ENCODE measurements around the gene MUC6. TPM values are rescaled to one million over a fixed set of nuclear protein-coding genes. Genes with fewer than 3 reads are reported as not detected.
A peak's percentile ranks its signal among the peaks of the same experiment; 100 is the strongest.

MUC6 gene
- total RNA-seq, 1 donor from 2014 or later: not detected

DNA sequence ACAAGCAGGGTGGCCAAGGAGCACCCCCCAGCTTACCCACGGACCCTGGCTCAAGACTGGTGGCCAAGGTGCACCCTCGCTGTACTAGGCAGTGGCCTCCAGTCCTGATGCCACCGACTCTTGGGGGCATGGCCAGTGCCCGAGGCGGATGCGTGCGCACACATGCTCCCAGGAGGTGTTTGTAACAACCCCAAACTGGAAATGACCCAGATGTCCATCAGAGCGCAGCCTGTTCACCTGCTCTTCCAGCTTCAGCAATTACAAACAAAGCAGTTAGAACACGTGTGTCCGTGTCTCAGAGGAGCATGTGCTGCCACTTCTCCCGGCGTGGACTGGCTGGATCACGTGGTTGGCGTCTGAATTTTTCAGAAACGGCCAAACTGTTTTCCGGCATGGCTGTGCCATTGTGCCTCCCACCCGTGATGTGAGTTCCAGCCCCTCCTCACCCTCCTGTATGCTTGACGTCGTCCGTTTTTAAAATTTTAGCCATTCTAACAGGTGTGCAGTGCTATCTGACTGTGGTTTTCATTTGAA, 7.1 kb upstream of the MUC6 start:
- TF ChIP-seq, protein P1, sequence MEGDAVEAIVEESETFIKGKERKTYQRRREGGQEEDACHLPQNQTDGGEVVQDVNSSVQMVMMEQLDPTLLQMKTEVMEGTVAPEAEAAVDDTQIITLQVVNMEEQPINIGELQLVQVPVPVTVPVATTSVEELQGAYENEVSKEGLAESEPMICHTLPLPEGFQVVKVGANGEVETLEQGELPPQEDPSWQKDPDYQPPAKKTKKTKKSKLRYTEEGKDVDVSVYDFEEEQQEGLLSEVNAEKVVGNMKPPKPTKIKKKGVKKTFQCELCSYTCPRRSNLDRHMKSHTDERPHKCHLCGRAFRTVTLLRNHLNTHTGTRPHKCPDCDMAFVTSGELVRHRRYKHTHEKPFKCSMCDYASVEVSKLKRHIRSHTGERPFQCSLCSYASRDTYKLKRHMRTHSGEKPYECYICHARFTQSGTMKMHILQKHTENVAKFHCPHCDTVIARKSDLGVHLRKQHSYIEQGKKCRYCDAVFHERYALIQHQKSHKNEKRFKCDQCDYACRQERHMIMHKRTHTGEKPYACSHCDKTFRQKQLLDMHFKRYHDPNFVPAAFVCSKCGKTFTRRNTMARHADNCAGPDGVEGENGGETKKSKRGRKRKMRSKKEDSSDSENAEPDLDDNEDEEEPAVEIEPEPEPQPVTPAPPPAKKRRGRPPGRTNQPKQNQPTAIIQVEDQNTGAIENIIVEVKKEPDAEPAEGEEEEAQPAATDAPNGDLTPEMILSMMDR (IDR thresholded peaks at IDR 0.05): no peak
- peaks cover 5% of the 10 kb centered on the region for H3K9me3 Mint-ChIP-seq (ENCODE audit: low read depth)
- no peaks in the 10 kb centered on the region for H3K4me1 Mint-ChIP-seq (ENCODE audit: low read depth)
- H3K27ac Mint-ChIP-seq (ENCODE audit: unreplicated experiment): no peak overlapping the region
- peaks cover 3% of the 10 kb centered on the region for H3K36me3 Mint-ChIP-seq (ENCODE audit: low read depth)
- no peak overlapping the region for H3K4me3 Mint-ChIP-seq (ENCODE audit: unreplicated experiment)
- DNase-seq (ENCODE audit: low spot score): no peak
- H3K27me3 Mint-ChIP-seq (ENCODE audit: low read depth): peaks cover 29% of the 10 kb centered on the region

DNA sequence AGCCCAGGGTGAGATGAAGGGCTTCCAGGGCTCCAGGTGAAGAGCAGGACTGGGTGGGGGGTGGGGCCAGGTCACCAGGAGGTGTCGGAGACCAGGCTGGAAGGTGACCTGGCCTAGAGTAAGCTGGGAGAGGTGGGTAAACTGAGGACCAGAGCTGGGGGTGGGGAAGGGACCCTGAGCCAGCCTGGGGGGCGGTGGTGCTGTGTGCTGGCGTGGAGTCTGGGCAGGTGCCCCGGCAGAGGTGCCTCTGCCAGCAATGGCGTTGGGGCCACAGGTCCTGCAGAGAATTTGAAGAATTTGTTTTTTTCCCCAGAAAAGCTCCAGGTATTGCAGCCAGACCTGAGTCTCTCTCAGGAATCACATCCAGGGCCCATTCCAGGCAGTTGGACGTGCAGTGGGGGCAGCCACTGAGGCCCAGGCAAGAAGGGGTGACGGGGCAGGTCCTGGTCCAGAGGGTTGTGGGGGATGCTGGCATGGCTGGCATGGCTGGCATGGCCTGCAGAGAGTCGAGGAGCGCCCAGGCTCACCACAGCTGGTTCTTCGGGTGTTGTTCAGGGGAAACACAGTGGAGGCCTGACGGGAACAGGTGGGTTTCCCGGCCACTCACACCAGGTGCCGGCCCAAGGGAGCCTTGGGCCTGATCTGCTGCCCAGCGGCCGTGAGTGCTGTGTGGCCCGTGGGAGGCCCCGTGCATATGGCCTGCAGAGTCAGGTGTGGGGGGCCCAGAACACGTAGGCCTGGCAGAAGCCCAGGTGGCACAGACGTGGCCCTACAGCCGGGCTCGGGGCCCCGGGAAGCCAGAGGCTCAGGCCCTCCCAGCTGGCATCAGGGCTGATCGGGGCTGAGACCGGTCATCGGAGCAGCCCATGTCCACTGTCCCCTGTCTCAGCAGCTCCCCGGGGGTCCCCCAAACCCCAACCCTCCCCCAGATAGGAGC, 6.4 kb upstream of the MUC6 start:
- TF ChIP-seq, protein P1 (IDR thresholded peaks at IDR 0.05): no peak
- H3K9me3 Mint-ChIP-seq (ENCODE audit: low read depth): peaks cover 5% of the 10 kb centered on the region
- peaks cover 23% of the 10 kb centered on the region for H3K27me3 Mint-ChIP-seq (ENCODE audit: low read depth)
- H3K27ac Mint-ChIP-seq (ENCODE audit: unreplicated experiment): no peak overlapping the region
- peak; percentile 50 for DNase-seq (ENCODE audit: low spot score)
- H3K4me1 Mint-ChIP-seq (ENCODE audit: low read depth): no peaks in the 10 kb centered on the region
- peaks cover 3% of the 10 kb centered on the region for H3K36me3 Mint-ChIP-seq (ENCODE audit: low read depth)
- no peak overlapping the region for H3K4me3 Mint-ChIP-seq (ENCODE audit: unreplicated experiment)

DNA sequence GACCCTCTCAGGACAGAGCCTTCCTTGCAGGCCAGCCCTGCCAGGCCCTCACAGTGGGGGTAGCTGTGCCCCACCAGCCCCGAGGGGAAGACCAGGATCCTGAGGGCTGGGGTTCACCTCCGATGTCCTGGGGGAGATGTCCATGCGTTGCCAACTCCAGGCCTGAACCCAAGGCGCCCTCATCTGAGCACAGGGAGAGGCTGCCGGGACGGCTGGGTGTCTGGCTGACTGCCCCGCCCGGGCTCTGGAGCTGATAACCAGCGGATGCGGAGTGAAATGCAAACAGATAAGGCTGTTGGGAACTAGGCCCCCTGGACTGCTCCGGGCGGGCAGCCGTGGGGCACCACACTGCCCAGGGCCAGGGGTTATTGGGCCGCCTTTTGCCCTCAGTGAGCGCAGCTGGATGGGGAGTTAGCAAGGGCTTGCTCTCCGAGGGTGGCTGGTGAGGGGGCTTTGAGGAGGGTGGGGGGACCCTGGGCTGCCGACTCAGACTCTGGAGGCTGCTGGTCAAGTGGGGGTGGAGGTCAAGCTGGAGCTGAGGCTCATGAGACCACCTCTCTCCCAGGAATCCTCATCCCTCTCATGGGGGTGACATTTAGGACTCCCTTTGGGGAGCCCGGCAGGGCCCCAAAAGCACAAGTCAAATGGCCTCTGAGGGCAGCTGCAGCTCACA, 5.6 kb upstream of the MUC6 start:
- H3K27ac Mint-ChIP-seq (ENCODE audit: unreplicated experiment): no peak overlapping the region
- TF ChIP-seq, protein P1 (IDR thresholded peaks at IDR 0.05): no peak
- H3K27me3 Mint-ChIP-seq (ENCODE audit: low read depth): peaks cover 15% of the 10 kb centered on the region
- peaks cover 3% of the 10 kb centered on the region for H3K36me3 Mint-ChIP-seq (ENCODE audit: low read depth)
- no peaks in the 10 kb centered on the region for H3K4me1 Mint-ChIP-seq (ENCODE audit: low read depth)
- H3K4me3 Mint-ChIP-seq (ENCODE audit: unreplicated experiment): no peak overlapping the region
- DNase-seq (ENCODE audit: low spot score): peak; percentile 89
- H3K9me3 Mint-ChIP-seq (ENCODE audit: low read depth): peaks cover 5% of the 10 kb centered on the region

DNA sequence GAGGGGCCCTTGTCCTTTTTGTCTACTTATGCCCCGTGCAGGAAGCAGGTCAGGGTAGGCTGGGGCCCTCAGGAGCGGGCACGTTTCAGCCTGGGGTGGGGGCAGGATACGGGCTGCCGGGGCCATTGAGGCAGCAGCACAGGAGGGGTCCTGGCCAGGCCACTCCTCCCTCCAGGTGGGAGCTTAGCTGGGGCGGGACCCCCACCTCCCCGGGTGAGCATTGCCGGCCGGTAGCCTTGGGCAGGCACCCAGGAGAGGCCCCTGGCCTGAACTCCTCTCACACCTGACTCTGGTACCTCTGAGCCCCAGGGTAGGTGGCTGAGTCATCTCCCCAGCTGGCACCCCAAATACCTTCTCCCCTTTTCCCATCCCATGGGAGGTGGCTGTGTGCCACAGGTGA, 5.0 kb upstream of the MUC6 start:
- no peak overlapping the region for H3K4me3 Mint-ChIP-seq (ENCODE audit: unreplicated experiment)
- peaks cover 12% of the 10 kb centered on the region for H3K27me3 Mint-ChIP-seq (ENCODE audit: low read depth)
- TF ChIP-seq, protein P1 (IDR thresholded peaks at IDR 0.05): no peak
- peaks cover 5% of the 10 kb centered on the region for H3K9me3 Mint-ChIP-seq (ENCODE audit: low read depth)
- H3K27ac Mint-ChIP-seq (ENCODE audit: unreplicated experiment): no peak overlapping the region
- no peaks in the 10 kb centered on the region for H3K4me1 Mint-ChIP-seq (ENCODE audit: low read depth)
- H3K36me3 Mint-ChIP-seq (ENCODE audit: low read depth): peaks cover 3% of the 10 kb centered on the region
- peak; percentile 88 for DNase-seq (ENCODE audit: low spot score)

DNA sequence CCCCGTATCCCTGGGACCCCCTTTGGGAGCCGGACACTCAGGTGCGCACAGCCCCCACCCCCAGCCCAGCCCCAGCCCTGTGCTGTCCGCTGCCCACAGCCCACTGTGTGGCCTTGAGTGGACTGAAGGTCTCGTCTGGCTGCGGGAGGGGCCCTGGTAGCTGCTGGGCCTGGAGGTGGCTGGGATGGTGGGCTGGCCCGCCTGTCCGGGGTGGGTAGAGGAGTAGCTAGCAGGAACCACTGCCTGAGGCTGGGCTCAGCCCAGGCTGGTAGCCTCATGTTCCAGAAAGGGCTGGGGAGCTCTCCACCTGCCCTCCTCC, 4.6 kb upstream of the MUC6 start:
- H3K9me3 Mint-ChIP-seq (ENCODE audit: low read depth): peaks cover 5% of the 10 kb centered on the region
- no peaks in the 10 kb centered on the region for H3K4me1 Mint-ChIP-seq (ENCODE audit: low read depth)
- H3K27ac Mint-ChIP-seq (ENCODE audit: unreplicated experiment): no peak overlapping the region
- H3K4me3 Mint-ChIP-seq (ENCODE audit: unreplicated experiment): no peak overlapping the region
- H3K27me3 Mint-ChIP-seq (ENCODE audit: low read depth): peaks cover 10% of the 10 kb centered on the region
- peaks cover 3% of the 10 kb centered on the region for H3K36me3 Mint-ChIP-seq (ENCODE audit: low read depth)
- no peak for DNase-seq (ENCODE audit: low spot score)
- TF ChIP-seq, protein P1 (IDR thresholded peaks at IDR 0.05): no peak

Data from chondrocyte (in vitro differentiated cells).